Stimulated activated CD8-positive, alpha-beta memory T cell treated with anti-CD3 and anti-CD28 coated beads, Interleukin-7, amount 100 ng/mL, for 1 hour (primary cell): ENCODE data around the gene DHRSX.
"Not testable (repeated sequence)": the region's sequence is repeated elsewhere in the genome, so short reads cannot be mapped to it uniquely, and the experiment has no call there.

ENCODE experiments used
- DNase-seq, 2 donors: peaks; one replicate each; pipeline ENCODE4 v3.0.0-alpha.2; 2020; ENCODE audit warnings: low read depth in 2 of 2

DHRSX gene

DNA sequence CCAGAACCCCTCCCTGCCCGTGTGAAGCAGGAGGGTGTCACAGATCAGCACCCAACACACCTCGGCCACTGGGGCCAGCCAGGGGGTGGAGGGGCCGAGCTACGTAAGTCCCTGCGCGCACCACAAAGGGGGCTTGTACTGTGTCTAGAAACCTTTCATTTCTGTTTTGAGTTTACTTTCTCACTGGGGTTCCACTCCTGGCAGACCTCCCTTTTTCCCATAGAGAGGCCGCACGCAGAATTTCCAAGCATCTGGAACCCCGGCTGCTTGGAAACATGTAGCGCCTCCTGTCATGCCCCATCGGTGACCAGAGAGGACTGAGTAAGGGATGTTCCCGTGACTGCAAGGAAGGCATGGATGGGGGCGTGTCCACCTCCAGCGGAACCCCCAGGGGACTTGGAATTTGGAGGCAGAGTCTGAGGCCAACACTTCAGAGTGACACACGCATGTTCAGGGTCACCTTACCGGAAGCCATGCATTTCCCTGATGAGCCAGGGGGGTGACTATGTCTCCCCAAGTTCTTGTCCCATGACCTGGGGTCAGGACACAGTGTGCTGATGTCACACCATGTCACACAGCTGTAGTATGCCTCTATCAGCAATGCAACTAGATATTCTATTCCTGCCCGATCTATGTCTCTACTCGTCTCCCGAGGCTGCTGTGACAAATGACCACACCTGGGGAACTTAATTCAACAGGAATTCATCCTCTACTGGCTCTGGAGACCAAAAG lies 105.3 kb downstream of the DHRSX start:
- DNase-seq, result no peak

- no peak for DNase-seq
Measured at GRCh38 chrX:2391869-2392606, 108.7 kb downstream of the DHRSX start.

- no peak for DNase-seq
Measured at GRCh38 chrX:2390754-2391153, 110.0 kb downstream of the DHRSX start.

DNA sequence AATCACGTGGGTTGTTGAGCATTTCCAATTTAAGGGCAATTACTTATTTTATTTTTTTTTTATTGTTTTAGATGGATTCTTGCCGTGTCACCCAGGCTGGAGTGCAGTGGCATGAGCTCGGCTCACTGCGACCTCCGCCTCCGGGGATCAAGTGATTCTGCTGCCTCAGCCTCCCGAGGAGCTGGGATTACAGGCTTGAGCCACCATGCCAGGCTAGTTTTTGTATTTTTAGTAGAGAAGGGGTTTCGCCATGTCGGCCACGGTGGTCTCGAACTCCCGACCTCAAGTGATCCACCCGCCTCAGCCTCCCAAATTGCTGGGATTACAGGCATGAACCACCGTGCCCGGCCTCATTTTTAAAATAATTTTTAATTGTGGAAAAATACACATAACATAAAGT lies 111.0 kb downstream of the DHRSX start:
- DNase-seq, result not testable (repeated sequence)

DNA sequence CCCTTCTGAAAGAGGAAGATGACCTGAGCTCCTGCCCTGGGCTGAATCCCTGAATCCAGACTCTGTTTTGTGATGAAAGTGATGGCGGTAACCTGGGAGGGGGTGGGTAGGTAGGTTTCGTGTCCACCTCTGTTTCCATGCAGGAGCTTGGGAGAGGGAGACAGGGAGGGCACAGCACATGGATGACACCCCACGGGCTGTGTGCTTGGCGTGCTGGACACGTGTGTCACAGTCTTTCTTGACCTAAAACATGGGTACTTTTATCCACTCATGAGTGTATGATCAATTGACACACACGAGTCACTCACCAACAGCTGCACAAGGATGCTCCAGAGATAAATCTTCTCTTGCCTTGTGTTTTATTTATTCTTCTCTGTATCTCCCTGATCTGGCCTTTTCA lies 111.5 kb downstream of the DHRSX start:
- DNase-seq, result no peak

GRCh38 chrX:2388669-2389068 lies 112.1 kb downstream of the DHRSX start:
- DNase-seq, result no peak

DNA sequence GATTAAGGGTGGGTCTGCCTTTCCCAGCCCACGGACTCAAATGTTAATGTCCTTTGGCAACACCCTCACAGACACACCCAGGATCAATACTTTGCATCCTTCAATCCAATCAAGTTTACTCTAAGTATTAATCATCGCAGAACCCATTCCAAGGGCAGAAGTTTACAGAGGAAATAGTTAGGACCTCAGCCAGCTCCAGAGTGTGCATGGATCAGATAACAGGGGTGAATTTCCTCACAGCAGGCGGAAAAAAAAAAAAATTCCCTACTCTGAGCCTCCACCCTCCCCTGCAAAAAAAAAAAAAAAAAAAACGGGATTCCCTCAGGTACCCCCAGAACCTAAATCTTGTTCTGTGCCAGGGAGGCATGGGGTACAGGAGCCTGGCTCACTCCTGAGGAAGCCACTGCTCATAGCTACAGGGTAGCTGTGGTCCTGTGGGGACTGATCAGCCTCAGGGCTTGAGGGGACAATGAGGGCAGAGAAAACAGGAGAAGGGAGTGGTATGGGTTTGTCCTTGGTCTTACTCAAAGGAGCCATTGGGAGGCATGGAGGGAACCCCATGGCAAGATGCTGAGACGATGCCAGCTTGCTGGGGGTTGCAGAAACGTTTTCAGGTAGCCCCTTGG lies 113.0 kb downstream of the DHRSX start:
- DNase-seq, result no peak

GRCh38 chrX:2385224-2385623 lies 115.6 kb downstream of the DHRSX start:
- no peak for DNase-seq

GRCh38 chrX:2384486-2384885 lies 116.3 kb downstream of the DHRSX start:
- no peak for DNase-seq

DNA sequence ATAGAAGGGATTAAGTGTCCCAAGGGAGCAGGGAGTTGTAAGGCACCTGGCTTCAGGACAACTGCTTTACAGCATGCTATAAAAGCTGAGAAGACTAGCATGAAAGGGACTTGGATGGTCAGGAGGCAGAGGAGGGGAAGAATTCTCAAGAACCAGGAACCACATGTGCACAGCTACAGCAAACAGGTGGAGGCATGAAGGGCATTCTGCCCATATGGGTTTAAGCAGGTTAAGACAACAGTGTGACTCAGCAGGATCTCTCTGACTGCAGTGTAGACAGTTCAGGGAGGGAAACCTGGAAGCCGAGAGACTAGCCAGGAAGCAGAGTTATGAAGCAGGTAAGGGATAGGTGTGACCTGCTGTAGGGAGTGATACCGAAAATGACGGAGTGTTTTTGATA lies 117.0 kb downstream of the DHRSX start:
- no peak for DNase-seq

DNA sequence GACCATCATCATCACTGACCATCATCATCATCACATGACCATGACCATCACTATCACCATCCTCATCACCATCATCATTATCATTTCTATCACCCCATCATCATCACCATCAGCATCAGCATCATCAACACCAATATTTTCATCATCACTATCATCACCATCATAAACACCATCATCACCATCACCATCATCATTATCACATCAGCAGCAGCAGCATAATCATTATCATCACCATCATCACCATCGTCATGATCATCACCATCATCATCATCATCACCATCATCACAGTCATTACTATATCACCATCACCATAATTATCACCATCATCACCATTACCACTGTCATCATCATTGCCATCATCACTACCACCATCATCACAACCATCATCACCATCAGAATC lies 117.6 kb downstream of the DHRSX start:
- no peak for DNase-seq

- not testable (repeated sequence) for DNase-seq
Measured at GRCh38 chrX:2382433-2383048, 118.2 kb downstream of the DHRSX start.

- DNase-seq, result no peak
Measured at GRCh38 chrX:2376166-2376565, 124.6 kb downstream of the DHRSX start.

GRCh38 chrX:2374086-2374485 lies 126.7 kb downstream of the DHRSX start:
- DNase-seq, result no peak

GRCh38 chrX:2373615-2374014 lies 127.2 kb downstream of the DHRSX start:
- no peak for DNase-seq

- DNase-seq, result no peak
Measured at GRCh38 chrX:2371026-2371711, 129.6 kb downstream of the DHRSX start.

GRCh38 chrX:2370456-2370855 lies 130.3 kb downstream of the DHRSX start:
- no peak for DNase-seq

DNA sequence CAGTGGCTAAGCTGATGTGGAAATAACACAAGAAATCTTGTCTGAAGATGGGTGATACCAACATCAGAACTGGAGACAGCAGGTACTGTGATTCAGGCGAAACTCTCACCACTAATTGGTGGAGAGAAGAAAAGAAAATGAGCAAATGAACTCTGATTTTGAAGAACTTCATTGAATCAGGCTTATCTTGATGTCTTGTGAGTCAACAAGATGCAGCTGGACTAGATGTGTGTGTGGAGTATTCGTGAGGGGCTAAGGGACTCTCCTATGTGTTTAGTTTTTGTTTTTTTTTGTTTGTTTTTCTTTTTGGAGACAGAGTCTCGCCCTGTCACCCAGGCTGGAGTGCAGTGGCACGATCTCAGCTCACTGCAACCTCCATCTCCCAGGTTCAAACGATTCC lies 131.6 kb downstream of the DHRSX start:
- DNase-seq, result no peak

GRCh38 chrX:2360731-2361130 lies 140.0 kb downstream of the DHRSX start:
- DNase-seq, result no peak

DNA sequence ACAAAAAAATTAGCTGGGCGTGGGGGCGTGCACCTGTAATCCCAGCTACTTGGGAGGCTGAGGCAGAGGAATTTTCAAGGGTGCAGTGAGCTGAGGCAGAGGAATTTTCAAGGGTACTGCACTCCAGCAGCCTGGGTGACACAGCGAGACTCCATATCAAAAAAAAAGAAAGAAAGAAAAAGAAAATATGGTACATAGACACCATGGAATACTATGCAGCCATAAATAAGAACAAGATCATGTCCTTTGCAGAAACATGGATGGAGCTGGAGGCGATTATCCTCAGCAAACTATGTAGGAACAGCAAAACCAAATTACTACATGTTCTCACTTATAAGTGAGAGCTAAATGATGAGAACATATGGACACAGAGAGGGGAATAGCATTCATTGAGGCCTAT lies 141.3 kb downstream of the DHRSX start:
- DNase-seq, result not testable (repeated sequence)

GRCh38 chrX:2351999-2352995 lies 148.5 kb downstream of the DHRSX start:
- DNase-seq, result no peak
